Caco-2 (cell line): Measurements from ENCODE around the gene E2F1. TPM values are rescaled to one million over a fixed set of nuclear protein-coding genes. Genes with fewer than 3 reads are reported as not detected.
A peak's percentile ranks its signal among the peaks of the same experiment; 100 is the strongest.

Experiments used
- BruUV-seq: library from RNA; stranded (reverse); fragments of 400-500 nt; replicated peaks from 2 replicates; lab custom pipeline; 2021; lab: Mats Ljungman, UMichigan
- CTCF ChIA-PET: fragments of 300-600 bp; sonication (Branson Sonifier 250); formaldehyde crosslinking; loops from one replicate; lab custom pipeline; 2022; ENCODE audit warnings: antibody characterized with exemption; lab: Charles Lee
- POLR2A ChIA-PET: fragments of 300-600 bp; sonication (Branson Sonifier 250); formaldehyde crosslinking; loops from one replicate; lab custom pipeline; 2022; ENCODE audit warnings: antibody characterized with exemption; lab: Charles Lee
- DNase-seq, 2 experiments: peaks; one replicate each; pipeline versions ENCODE4 v3.0.0 to v3.0.0-alpha.2; 2020 to 2022
- H3K27me3 ChIP-seq: replicated peaks from 2 replicates; pipeline ENCODE4 v1.6.0; 2011; ENCODE audit warnings: low read length; ENCODE audit not compliant: control insufficient read depth, insufficient read depth
- H3K36me3 ChIP-seq: 2 replicates; pipeline ENCODE4 v1.5.1; 2011; ENCODE audit warnings: low read length; ENCODE audit not compliant: control insufficient read depth, insufficient read depth
- H3K4me1 ChIP-seq: fragments of 250-450 bp; sonication (Bioruptor Pico); 2 replicates; pipeline ENCODE4 v1.5.1; 2020; ENCODE audit warnings: mild to moderate bottlenecking
- H3K4me3 ChIP-seq: 2 replicates; pipeline ENCODE4 v1.5.1; 2011; ENCODE audit warnings: low read depth, mild to moderate bottlenecking, control low read depth, low read length
- H3K9me3 ChIP-seq: fragments of 250-450 bp; sonication (Bioruptor Pico); 2 replicates; pipeline ENCODE4 v1.5.1; 2020; ENCODE audit warnings: mild to moderate bottlenecking, moderate library complexity
- H3K27ac Mint-ChIP-seq: one replicate; pipeline ENCODE4 v1.8.0; 2022; ENCODE audit warnings: mixed read lengths; ENCODE audit not compliant: unreplicated experiment
- H3K27me3 Mint-ChIP-seq: one replicate; pipeline ENCODE4 v1.8.0; 2022; ENCODE audit warnings: mixed read lengths; ENCODE audit not compliant: insufficient read depth, unreplicated experiment
- H3K36me3 Mint-ChIP-seq: one replicate; pipeline ENCODE4 v1.8.0; 2022; ENCODE audit warnings: mild to moderate bottlenecking, mixed read lengths; ENCODE audit not compliant: insufficient read depth, unreplicated experiment
- H3K4me1 Mint-ChIP-seq: one replicate; pipeline ENCODE4 v1.8.0; 2022; ENCODE audit warnings: low read depth, mixed read lengths; ENCODE audit not compliant: unreplicated experiment
- H3K4me3 Mint-ChIP-seq: one replicate; pipeline ENCODE4 v1.8.0; 2022; ENCODE audit warnings: mild to moderate bottlenecking, moderate library complexity, mixed read lengths; ENCODE audit not compliant: unreplicated experiment
- H3K9me3 Mint-ChIP-seq: one replicate; pipeline ENCODE4 v1.8.0; 2022; ENCODE audit warnings: mixed read lengths; ENCODE audit not compliant: unreplicated experiment
- CTCF ChIP-seq, 2 experiments: fragments of 200-600 bp in 1 of 2; IDR thresholded peaks; 1 replicate in 1 of 2; 2 replicates in 1 of 2; pipeline versions ENCODE4 v1.5.1 to v1.8.0; 2011 to 2022; ENCODE audit warnings: antibody characterized with exemption in 1 of 2, control low read depth in 1 of 2, inconsistent platforms in 1 of 2, low read depth in 1 of 2, low read length in 1 of 2, mild to moderate bottlenecking in 1 of 2, moderate library complexity in 1 of 2; ENCODE audit not compliant: insufficient read depth in 1 of 2, severe bottlenecking in 1 of 2, unreplicated experiment in 1 of 2
- intact Hi-C: fragments of 100-400 bp; cut with micrococcal nuclease; formaldehyde crosslinking; loops from one replicate; pipeline ENCODE4 v1.10.0; 2022; ENCODE audit not compliant: unreplicated experiment
- total RNA-seq: library from RNA; stranded (reverse); gene quantifications from 2 replicates; pipeline ENCODE4 v1.2.3, GENCODE V29; 2022

Gene E2F1
- total RNA-seq, 1 experiment from 2014 or later = 74.7 TPM

- no TSS peak for BruUV-seq
- TF ChIP-seq CTCF (IDR thresholded peaks at IDR 0.05; ENCODE audit: insufficient read depth in 1 of 2, low read depth in 1 of 2, low read length in 1 of 2, severe bottlenecking in 1 of 2, unreplicated experiment in 1 of 2) = no peak
- intact Hi-C loops = loop anchor here (1.0 to 5.0 kb wide), 5 partner anchors 11 to 392 kb away; partner anchors contain the start of genes ACTL10, E2F1, EIF2S2 and NECAB3
- H3K36me3 Mint-ChIP-seq = peaks cover 10% of the 10 kb centered on the region
- H3K4me3 ChIP-seq = peak within 1 kb of the TSS; percentile 65
- H3K27me3 ChIP-seq = no peaks in the 10 kb centered on the region
- H3K4me3 Mint-ChIP-seq = peak within 1 kb of the TSS; percentile 71
- H3K36me3 ChIP-seq = no peaks in the 10 kb centered on the region
- H3K4me1 ChIP-seq = peaks cover 22% of the 10 kb centered on the region
- no peaks in the 10 kb centered on the region for H3K27me3 Mint-ChIP-seq
- no peaks in the 10 kb centered on the region for H3K9me3 ChIP-seq
- peak; percentile 99 to 100 for DNase-seq
- peak within 1 kb of the TSS; percentile 33 for H3K27ac Mint-ChIP-seq
- H3K9me3 Mint-ChIP-seq = no peaks in the 10 kb centered on the region
- no peaks in the 10 kb centered on the region for H3K4me1 Mint-ChIP-seq
- POLR2A ChIA-PET = interaction anchor here (0.6 to 2.1 kb wide), 20 partner anchors 12 to 392 kb away, joined by 3 to 19 read pairs (median 3); partner anchors contain the start of genes ACTL10, EIF2S2, SNTA1 and ZNF341
- CTCF ChIA-PET = interaction anchor here (0.5 to 1.9 kb wide), 10 partner anchors 8 to 1168 kb away, joined by 3 to 39 read pairs (median 4); partner anchors contain the start of genes ACTL10, RALY and ZNF341
Observed at GRCh38 chr20:33719989-33720709, 34.0 kb upstream of the E2F1 start, which contains the start of gene PXMP4. Gene PXMP4 (minus strand): TSS chr20:33720310. CDS start chr20:33720207, 103 bp downstream.

GRCh38 chr20:33719277-33719988 lies 33.2 kb upstream of the E2F1 start:
- H3K9me3 ChIP-seq = no peaks in the 10 kb centered on the region
- Mint-ChIP-seq H3K27ac (peak overlapping the region; percentile 33), H3K36me3 (peaks cover 10% of the 10 kb centered on the region), H3K4me1 (no peaks in the 10 kb centered on the region), H3K27me3 (no peaks in the 10 kb centered on the region), H3K4me3 (peak overlapping the region; percentile 71), H3K9me3 (no peaks in the 10 kb centered on the region)
- ChIA-PET CTCF (interaction anchor here (0.8 to 1.9 kb wide), 8 partner anchors 9 to 52 kb away, joined by 3 to 39 read pairs (median 4); partner anchors contain the start of genes ACTL10 and ZNF341), POLR2A (interaction anchor here (1.0 to 2.1 kb wide), 14 partner anchors 13 to 393 kb away, joined by 3 to 19 read pairs (median 4); partner anchors contain the start of genes ACTL10, EIF2S2, SNTA1 and ZNF341)
- BruUV-seq = TSS peak; percentile 82
- H3K27me3 ChIP-seq = no peaks in the 10 kb centered on the region
- peaks cover 2% of the 10 kb centered on the region; the same call in 1 of the 2 replicates for H3K36me3 ChIP-seq
- no peak for TF ChIP-seq CTCF (IDR thresholded peaks at IDR 0.05; ENCODE audit: insufficient read depth in 1 of 2, low read depth in 1 of 2, low read length in 1 of 2, severe bottlenecking in 1 of 2, unreplicated experiment in 1 of 2)
- intact Hi-C loops = no loop called here
- peak in 1 of 2 experiments; percentile 47 for DNase-seq
- peaks cover 20% of the 10 kb centered on the region for H3K4me1 ChIP-seq
- H3K4me3 ChIP-seq = peak overlapping the region; percentile 65

- no peak for TF ChIP-seq CTCF (IDR thresholded peaks at IDR 0.05; ENCODE audit: insufficient read depth in 1 of 2, low read depth in 1 of 2, low read length in 1 of 2, severe bottlenecking in 1 of 2, unreplicated experiment in 1 of 2)
- no TSS peak for BruUV-seq
- Histone ChIP-seq H3K36me3 (peaks cover 8% of the 10 kb centered on the region), H3K9me3 (no peaks in the 10 kb centered on the region), H3K4me1 (peaks cover 13% of the 10 kb centered on the region), H3K27me3 (no peaks in the 10 kb centered on the region), H3K4me3 (no peak overlapping the region)
- Mint-ChIP-seq H3K27ac (no peak overlapping the region), H3K4me1 (peaks cover under 1% of the 10 kb centered on the region), H3K9me3 (no peaks in the 10 kb centered on the region), H3K36me3 (peaks cover 10% of the 10 kb centered on the region), H3K27me3 (no peaks in the 10 kb centered on the region), H3K4me3 (no peak overlapping the region)
- ChIA-PET POLR2A (interaction anchor here (1.1 kb wide), 1 partner anchor 16 kb away, joined by 3 read pairs; no protein-coding TSS in a partner anchor), CTCF (interaction anchor here (0.6 to 1.4 kb wide), 2 partner anchors 16 to 49 kb away, joined by 3 read pairs; partner anchors contain the start of gene ACTL10)
- DNase-seq = no peak
- intact Hi-C loops = no loop called here
Observed at GRCh38 chr20:33716498-33716897, 30.3 kb upstream of the E2F1 start.
